HG03469 (cell line): ENCODE data around the gene C8A.
A peak's percentile ranks its signal among the peaks of the same experiment; 100 is the strongest.

Source experiments
- ATAC-seq: cut with Tn5 transposase; IDR thresholded peaks from one replicate; pipeline ENCODE4 v1.9.1; 2021; ENCODE audit warnings: mild to moderate bottlenecking, moderate library complexity, moderate number of reproducible peaks; ENCODE audit not compliant: unreplicated experiment

C8A gene

DNA sequence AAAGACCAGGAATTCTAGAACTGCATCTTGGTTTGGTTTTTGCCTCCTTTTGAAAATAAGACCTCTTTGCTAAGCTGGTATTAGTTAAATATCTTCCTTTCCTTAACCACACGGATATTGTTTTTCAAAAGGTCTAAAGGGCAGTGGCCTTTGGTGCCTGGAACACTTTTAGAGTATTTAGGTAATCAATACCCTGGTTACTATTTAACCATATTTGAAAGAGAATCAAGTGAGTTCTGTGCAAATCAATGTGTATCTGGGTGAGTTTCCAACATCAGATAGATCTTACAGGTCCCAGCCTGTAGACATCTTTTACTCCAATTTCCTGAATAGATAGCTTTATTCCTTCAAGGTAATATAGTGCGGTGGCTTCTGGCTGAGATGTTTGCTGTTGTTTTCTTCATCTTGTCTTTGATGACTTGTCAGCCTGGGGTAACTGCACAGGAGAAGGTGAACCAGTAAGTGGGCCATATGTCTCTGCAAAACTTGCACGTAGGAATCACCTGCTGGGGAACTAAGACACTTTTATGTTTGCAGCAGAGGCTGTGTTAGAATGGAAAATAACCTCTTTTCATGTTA is at the start of gene C8A:
Gene C8A, plus strand, starts transcription at position 277 of the 579 bp plus-strand sequence. Its CDS starts 105 bp downstream, at position 382.
- no peak for ATAC-seq

DNA sequence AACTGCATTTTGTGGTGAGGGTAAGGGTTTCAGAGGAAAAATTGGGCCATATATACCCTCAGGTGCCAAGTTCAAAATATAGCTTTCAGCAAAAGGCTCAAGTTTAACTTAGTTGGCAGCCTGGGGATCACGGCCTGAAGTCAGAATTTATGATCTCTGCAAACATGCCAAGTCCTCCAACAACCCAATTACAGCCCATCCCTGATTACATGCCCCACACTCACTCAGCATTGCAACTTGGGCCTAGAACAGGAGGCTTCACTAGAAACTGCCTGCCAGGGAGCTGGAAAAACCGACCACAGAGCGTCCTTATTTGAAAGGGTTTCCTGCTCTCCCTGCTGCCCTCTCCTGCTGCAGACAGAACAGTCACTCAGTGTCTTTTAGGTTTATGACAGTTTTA is 47.8 kb upstream of the C8A start:
- ATAC-seq: no peak

DNA sequence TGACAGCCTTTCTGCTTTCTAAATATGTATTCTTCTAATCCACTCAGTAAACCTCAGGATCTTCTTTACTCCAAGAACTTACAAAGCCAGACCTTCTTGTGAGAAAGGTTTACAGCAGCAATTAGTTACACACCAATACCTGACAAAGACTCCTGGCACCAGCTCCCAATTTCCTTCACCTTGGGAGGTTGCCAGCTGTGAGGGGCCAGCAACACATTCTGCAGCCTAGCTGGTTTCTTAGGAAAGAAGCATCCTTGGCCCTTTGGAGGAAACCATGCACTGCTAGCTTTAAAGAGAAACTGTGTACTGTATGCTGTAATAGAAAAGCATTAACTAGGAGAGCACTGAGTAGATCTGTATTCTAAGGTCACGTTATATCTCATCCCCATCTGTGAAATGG is 46.2 kb upstream of the C8A start:
- ATAC-seq: no peak

DNA sequence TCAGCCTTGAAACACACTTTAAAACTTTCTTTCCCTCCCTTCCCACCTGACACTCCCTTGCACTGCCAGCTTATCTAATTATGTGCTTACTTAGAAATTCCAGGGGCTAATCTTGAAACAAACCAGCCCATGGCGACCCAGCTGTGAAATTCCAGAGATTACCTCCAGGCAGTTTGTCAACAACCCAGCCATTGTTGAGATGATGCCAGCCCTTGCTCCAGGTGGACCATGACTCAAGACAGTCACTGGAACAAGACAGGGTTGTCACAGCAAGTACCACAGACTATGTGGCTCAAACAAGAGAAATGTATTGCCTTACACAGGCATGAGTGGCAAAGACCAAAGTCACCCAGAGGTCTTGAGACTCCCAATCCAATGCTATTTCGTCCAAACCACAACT is 43.3 kb upstream of the C8A start:
- ATAC-seq: no peak

- no peak for ATAC-seq
Observed at GRCh38 chr1:56814205-56814604, 40.4 kb upstream of the C8A start.

GRCh38 chr1:56816264-56816663 is 38.3 kb upstream of the C8A start:
- no peak for ATAC-seq

- ATAC-seq: no peak
Observed at GRCh38 chr1:56816909-56817308, 37.7 kb upstream of the C8A start.

DNA sequence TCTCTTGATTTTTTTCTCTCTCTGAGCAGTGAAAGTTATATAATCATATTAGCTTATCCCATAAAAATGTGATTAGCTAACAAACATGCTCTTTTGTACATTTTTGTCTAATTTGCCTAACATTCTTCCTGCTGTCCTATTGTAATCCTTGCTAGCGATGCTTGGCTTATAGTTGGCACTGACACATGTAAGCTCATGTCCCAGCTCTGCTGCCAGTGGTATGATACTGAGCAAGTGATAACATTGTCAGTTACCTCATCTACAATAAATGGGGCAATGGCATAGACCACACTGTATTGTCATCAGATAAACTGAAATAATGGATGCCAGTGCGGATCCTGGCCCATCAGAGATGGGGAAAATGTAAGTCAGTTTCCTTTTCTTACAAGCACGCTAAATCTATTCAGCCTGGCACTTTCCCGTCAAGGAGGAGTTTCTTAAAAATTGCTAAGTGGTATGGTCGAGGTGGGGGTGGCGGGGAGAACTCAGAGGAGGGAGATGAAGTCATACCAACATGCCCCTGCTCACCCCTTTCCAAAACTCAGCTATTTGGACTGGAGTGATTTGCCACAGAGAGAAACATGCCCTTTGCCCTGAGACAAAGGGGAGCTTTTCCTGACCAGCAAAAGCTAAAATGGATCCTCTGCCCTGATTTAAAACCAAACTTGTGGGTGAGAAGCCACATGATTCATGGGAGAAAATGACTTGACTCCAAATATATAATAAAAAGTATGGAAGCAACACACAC is 36.7 kb upstream of the C8A start:
- ATAC-seq: no peak

GRCh38 chr1:56819387-56819899 is 35.2 kb upstream of the C8A start, which contains the start of gene FYB2:
Gene FYB2, minus strand, starts transcription at chr1:56819404. Its CDS starts 114 bp downstream, at chr1:56819290.
- no peak for ATAC-seq

- peak; percentile 67 for ATAC-seq
Observed at GRCh38 chr1:56820755-56821461, 33.7 kb upstream of the C8A start.

GRCh38 chr1:56821462-56821797 is 33.2 kb upstream of the C8A start:
- ATAC-seq: no peak

- ATAC-seq: no peak
Observed at GRCh38 chr1:56824271-56824670, 30.3 kb upstream of the C8A start.

- ATAC-seq: no peak
Observed at GRCh38 chr1:56824938-56825337, 29.7 kb upstream of the C8A start.

DNA sequence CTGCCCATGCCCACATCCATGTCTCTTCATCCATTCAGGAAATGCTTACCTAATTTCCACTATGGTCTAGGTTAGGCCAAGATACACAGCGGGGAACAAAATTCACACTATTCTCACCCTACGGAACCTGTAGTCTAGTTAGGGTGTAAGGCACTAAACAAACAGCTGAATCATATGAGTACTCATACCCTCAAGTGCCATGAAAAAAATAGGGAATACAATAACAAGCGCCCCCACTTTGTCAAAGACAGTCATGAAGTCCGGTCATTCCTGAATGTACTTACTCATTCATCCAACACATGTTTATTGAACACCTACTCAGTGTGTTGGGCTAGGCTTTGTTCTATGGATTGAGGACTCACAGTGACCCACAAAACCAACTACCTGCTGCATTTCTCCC is 29.2 kb upstream of the C8A start:
- no peak for ATAC-seq

GRCh38 chr1:56827711-56828110 is 26.9 kb upstream of the C8A start:
- no peak for ATAC-seq

DNA sequence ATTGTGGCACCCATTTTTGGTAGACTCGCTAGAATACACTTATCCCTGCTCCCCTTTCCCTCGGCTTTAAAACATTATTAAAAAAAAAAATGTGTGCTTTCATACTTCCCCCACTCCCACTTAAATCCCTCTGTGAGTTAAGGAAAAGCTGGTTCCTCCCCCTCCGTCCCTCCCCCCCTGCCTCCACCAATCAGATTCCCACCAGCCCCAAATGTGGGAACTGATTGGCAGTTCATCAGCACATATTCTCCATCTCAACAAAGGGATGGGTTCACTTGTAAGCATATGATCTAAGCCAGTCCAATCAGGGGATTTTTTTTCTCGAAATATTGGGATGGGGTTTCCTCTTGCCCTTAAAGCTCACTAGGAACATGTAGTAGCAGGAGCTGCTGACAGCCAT is 24.5 kb upstream of the C8A start:
- no peak for ATAC-seq

GRCh38 chr1:56831871-56832693 is 22.5 kb upstream of the C8A start:
- peak; percentile 56 for ATAC-seq

DNA sequence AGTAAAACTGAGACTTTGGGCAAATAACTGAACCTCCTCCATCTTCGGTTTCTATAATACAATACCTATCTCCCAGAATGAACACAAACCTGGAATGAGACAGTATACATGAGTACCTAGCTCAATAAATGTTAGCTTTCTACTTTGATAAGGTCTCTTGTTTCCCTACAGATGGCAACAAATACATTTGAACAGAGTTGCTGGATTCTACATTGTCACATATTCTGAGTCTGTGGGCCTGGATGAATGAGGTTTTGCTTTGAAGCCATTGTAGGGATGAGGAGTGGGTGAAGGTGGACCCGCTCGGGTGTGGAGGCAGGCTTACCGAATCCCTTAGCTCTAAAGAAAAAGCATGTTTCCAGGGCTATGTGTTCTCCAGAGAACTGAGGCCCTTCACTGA is 21.5 kb upstream of the C8A start:
- ATAC-seq: no peak

GRCh38 chr1:56834137-56834900 is 20.3 kb upstream of the C8A start:
- no peak for ATAC-seq

DNA sequence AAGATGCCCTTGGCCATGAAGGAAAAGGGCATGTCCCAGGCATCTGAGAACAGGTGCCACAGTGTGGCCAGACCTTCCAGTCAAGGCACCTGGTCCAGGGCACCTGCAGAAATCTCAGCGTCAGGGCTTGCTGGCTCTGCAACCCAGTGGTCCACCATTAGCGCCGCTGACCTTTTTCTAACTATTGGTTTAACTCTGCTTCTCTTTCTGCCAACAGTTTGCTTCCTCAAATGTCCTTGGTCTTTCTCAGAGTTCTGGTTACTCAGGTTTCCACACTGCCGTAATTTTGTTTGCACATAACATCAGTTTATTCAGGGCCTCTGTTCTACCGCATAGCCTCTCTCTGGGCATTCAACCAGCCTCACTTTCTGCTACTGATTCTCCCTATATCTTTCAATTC is 18.9 kb upstream of the C8A start:
- ATAC-seq: no peak
